IPS-NIHi7 (cell line): ENCODE data around the gene GABARAP.
A peak's percentile ranks its signal among the peaks of the same experiment; 100 is the strongest.

ENCODE experiments used
- DNase-seq: peaks from one replicate; pipeline ENCODE4 v3.0.0; 2012; ENCODE audit warnings: mixed read lengths; ENCODE audit errors: extremely low spot score

The GABARAP gene

DNA sequence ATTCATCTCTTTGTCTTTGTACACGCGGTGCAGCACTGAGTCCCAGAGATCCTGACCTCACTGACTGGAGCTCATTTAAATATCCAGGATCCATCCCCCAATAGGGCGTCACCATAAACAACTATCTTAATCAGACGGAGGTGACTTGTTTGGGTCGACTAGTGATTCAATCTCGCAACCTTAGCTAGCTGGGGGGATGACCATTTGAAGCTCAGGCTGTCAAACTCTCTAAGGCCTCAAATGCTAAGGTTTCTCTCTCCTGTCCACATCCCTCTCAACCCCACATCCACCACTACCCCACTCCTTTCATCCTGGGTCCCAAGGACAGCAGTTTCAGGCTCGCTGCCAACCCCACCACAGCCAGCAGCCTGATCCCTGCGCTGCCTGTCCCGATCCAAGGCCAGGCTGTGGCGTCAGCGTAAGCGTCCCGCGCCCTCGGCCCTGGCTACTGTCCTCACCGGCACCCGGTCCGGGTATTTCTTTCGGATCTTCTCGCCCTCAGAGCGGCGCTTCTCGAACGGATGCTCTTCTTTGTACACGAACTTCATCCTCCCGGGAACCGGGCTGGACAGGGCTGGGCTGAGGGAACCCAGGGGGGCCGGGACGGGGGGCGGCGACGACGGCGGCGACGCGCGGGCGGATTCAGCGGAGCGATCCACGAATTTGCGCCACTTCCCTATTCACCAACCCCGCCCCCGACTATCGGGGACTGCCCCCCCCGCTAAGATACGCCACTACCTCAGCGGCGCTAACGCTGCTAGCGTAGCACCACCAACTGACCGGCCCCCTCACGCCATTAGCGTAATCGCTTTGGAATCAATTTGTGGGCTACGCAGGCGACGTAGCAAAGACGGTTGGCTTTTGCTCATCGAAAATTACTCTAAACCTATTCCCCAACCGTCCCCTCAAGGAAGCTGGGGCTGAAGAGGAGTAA is at the start of gene GABARAP:
Gene GABARAP (minus strand): TSS at position 667 of the 934 bp plus-strand sequence. CDS start 119 bp downstream, at position 548.
- DNase-seq: peak; percentile 65

DNA sequence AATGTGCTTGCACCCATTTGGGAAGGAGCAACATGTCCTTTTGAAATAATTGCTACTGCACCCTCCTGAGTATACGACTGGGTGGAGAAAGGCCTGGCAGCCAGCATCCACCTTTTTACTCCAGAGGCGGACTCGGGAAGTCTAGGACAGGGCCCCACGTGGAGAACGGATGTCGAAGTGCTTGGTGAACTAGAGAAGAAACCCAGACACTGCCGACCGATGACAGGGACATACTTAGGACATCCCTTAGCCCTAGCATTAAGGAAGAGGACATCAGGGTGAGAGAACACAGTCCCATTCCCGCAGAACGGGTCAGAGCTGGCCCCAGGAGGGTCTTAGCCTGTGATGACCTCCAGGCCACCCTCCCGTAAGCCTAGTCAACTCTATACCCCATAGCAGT is 48.4 kb upstream of the GABARAP start:
- DNase-seq: no peak

DNA sequence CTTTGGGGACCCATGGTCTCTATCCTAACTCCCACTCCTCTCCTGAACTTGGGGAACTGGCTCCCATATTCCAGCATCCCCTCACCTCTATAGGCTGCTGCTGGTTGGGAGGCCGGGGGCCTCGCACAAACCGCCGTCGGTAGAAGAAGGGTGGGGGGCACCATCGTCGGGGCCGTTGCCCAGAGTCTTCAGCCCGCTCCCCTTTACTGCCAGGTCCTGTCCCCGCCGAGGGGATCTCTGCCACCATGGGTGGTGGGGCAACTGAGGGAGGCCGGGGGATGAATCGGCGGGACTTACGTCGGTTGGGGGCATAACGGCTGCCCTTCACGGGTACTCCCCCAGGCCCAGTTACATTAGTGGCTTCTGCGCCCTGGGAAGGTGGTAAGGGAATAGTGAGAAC is 47.9 kb upstream of the GABARAP start:
- DNase-seq: no peak

DNA sequence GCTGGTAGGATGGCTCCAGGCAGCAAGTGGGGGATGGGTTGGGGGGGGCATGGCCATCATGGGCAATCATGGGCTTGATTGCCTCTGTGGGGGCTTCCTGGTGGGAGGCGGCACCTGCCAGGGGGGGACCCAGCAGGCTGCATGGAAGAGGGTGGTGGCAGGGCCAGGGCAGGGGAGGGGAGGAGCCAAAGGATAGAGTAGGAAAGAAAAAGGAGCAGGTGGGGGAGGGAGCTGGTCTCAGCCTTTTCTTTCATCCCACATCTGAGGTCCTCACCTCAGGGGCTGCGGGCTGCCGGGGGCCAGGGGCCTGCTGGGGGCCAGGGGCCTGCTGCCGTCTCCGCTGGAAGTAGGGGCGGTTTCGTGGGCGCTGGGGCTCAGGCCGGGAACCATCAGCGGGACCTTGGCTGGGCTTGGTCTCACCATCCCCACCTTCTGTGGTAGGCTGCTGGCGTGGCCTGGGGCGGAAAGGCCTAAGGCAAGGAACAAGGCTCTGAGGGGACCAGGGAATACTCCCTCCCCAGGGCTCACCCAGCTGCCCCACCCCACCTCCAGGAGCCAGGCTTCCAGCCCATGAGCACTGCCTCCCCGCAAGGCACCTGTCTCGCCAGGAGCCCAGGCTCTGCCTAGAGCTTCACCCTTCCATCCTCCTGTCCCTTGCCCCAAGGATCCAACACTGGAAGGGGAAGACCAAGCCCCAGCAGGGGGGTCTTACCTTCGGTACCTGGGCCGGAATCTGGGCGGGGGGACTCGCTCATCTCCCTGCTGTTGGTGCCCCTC is 47.2 kb upstream of the GABARAP start:
- no peak for DNase-seq

DNA sequence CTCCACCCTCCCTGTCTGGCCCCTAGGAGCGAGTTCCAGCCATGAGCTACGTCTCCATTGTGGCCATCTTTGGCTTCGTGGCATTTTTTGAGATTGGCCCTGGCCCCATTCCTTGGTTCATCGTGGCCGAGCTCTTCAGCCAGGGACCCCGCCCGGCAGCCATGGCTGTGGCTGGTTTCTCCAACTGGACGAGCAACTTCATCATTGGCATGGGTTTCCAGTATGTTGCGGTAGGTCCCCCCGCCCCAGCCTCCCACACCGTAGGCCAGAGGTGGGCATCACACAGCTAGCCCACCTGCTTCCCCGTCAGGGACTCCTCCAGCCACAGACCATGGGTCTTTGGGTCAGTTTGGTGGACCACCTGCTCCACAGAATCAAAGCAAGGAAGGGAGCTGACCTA is 43.4 kb upstream of the GABARAP start:
- no peak for DNase-seq

DNA sequence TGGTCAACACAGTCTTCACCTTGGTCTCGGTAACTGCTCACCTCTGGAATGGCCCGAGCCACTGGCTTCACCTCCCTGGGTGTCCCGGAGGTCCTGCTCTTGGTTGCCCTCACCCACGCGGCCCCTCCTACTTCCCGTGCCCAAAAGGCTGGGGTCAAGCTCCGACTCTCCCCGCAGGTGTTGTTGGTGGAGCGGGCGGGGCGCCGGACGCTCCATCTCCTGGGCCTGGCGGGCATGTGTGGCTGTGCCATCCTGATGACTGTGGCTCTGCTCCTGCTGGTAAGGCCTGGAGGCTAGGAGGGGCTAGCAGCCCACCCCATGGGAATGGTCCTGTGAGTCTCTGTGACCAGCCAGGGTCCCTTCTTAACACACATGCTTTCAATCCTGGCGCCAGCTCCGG is 42.7 kb upstream of the GABARAP start:
- DNase-seq: no peak

DNA sequence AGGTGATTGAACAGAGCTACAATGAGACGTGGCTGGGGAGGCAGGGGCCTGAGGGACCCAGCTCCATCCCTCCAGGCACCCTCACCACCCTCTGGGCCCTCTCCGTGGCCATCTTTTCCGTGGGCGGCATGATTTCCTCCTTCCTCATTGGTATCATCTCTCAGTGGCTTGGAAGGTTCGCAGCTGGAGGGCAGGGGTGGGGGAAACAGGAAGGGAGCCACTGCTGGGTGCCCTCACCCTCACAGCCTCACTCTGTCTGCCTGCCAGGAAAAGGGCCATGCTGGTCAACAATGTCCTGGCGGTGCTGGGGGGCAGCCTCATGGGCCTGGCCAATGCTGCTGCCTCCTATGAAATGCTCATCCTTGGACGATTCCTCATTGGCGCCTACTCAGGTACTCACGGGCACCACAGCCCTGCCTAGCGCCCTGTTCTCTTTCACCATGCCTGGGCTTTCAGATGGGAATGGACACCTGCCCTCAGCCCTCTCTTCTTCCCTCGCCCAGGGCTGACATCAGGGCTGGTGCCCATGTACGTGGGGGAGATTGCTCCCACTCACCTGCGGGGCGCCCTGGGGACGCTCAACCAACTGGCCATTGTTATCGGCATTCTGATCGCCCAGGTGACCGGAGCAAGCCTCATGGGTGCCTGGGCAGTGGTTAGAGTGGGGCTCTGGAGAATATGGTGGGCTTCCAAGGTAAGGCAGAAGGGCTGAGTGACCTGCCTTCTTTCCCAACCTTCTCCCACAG is 41.4 kb upstream of the GABARAP start:
- DNase-seq: no peak

DNA sequence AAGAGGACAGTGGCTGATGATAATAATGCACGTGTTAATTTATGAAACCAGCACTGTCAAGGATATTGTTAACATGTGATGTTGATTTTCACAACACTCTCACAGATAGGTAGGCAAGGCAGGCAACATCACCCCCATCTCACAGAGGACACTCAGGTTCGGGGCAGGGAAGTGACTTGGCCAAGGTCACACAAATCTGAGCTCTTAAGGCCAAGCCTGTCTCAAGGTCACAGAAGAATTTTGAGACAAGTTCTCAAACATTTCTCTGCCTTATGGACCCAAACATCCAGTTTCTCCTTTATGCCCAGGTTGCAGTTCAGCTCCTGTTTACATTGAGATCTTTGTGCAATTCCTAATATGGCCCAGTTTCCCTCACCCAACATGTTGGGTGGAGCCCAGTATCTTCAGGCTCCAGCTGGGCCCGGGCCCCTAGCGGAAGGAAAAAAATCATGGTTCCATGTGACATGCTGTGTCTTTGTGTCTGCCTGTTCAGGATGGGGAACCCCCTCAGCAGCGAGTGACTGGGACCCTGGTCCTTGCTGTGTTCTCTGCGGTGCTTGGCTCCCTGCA is 40.6 kb upstream of the GABARAP start:
- DNase-seq: no peak

DNA sequence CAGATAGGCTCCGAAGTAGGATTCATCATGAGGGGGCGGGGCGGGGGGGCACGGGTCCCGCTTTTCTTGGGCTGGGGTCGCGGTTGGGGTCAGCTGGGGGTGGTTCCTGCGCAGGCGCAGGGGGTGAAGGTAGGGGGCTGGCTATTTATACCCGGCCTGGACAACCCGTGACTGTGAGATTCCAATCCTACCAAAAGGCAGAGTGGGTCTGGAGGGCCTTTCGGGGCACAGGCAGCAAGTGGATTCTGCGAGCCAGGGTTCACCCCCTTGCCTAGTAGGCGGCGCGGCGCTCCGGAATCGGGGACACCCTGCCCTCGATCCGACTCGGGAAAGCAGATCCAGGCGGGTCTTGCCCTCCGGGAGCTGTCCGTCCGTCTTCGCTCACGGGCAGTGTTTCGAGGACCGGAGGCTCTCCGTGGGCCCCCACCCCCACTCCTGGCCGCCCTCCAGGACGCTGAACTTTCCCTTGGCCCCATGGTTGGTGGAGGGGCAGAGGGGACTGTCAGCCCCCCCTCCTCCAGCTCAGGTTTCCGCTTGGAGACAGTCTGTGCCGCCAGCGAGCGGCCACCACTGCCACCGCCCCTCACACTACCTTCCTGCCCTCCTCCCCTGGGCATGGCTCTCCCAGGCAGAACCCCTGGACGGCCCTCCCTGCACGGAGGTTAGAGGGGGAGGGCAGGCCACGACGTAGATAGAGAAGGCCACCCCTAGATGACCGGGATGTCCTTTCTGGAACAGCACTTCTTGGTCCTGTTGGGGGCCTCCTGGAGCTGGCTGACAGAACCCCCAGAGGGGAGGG is 39.9 kb upstream of the GABARAP start:
- DNase-seq: peak; percentile 17

DNA sequence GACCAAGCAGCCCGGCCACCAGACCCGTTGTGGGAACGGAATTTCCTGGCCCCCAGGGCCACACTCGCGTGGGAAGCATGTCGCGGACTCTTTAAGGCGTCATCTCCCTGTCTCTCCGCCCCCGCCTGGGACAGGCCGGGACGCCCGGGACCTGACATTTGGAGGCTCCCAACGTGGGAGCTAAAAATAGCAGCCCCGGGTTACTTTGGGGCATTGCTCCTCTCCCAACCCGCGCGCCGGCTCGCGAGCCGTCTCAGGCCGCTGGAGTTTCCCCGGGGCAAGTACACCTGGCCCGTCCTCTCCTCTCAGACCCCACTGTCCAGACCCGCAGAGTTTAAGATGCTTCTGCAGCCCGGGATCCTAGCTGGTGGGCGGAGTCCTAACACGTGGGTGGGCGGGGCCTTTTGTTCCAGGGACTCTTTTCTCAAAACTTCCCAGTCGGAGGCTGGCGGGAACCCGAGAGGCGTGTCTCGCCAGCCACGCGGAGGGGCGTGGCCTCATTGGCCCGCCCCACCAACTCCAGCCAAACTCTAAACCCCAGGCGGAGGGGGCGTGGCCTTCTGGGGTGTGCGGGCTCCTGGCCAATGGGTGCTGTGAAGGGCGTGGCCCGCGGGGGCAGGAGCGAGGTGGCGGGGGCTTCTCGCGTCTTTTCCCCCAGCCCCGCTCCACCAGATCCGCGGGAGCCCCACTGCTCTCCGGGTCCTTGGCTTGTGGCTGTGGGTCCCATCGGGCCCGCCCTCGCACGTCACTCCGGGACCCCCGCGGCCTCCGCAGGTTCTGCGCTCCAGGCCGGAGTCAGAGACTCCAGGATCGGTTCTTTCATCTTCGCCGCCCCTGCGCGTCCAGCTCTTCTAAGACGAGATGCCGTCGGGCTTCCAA is 39.1 kb upstream of the GABARAP start, which contains the start of gene SLC2A4:
Gene SLC2A4 (plus strand): TSS at position 645 of the 879 bp plus-strand sequence. CDS start 217 bp downstream, at position 862.
- peak; percentile 99 for DNase-seq

DNA sequence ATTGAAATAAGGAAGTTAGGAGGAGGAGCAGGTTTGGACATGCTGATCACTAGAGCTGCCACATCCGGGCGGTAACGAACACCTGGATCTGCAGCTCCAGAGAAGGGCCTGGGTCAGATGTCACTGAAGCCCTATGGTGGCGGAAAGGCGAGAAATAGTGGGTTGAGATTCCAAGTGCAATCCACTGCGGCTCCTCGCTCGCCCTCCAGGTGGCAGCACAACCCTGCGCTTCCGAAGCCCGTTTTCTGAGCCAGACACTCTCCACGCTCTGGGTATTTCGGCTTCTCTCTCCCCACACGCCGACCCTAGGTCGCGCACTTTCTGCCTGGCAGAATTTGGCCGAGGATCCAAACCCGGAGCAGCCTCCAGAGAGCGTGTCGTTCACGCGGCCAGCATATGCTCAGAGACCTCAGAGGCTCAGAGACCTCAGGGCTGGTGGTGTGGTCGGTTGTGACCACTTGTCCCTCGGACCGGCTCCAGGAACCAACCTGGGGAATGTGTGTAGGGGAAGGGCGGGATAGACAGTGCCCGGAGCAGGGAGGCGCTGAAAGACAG is 38.3 kb upstream of the GABARAP start:
- DNase-seq: peak; percentile 91

DNA sequence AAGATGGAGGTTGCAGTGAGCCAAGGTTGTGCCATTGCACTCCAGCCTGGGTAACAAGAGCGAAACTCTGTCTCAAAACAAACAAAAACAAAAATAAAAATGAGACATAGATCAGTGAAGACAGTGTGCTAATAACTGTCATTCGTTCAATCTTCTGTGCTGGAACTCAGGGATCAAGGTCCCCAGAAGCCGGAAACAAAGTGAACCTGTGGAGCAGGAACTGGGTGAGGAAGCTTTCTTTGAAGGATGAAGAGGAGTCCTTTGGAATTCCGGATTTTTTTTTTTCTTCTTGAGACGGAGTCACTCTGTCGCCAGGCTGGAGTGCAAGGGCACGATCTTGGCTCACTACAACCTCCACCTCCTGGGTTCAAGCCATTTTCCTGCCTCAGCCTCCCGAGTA is 37.2 kb upstream of the GABARAP start:
- no peak for DNase-seq

DNA sequence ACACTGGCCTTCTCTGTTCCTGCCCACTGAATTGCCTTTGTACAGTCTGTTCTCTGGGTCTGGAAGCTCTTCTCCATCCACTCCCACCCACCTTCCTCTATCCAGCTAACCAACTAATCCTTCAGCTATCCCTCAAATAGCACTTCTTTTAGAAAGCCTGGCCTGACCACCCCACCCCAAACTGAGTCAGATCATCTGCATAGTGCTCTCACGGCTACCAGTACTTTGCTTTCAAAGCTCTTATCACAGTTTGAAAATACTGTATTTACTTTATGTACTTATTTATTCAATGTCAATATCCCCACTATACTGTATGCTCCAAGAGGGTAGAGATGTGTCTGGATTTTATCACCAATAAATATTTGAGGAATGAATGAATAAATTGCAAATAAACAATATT is 24.5 kb upstream of the GABARAP start:
- DNase-seq: no peak

DNA sequence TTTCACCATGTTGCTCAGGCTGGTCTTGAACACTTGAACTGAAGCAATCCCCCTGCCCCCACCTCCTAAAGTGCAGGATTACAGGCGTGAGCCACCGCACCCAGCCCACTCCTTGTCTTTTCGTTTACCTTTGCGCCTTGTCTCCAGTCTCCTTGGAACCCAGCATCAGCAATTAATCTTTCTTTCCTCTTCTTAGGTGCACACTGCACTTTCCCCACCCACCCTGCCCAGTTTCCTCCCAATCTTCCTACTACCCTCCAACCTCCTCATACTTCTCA is 21.5 kb upstream of the GABARAP start:
- no peak for DNase-seq

DNA sequence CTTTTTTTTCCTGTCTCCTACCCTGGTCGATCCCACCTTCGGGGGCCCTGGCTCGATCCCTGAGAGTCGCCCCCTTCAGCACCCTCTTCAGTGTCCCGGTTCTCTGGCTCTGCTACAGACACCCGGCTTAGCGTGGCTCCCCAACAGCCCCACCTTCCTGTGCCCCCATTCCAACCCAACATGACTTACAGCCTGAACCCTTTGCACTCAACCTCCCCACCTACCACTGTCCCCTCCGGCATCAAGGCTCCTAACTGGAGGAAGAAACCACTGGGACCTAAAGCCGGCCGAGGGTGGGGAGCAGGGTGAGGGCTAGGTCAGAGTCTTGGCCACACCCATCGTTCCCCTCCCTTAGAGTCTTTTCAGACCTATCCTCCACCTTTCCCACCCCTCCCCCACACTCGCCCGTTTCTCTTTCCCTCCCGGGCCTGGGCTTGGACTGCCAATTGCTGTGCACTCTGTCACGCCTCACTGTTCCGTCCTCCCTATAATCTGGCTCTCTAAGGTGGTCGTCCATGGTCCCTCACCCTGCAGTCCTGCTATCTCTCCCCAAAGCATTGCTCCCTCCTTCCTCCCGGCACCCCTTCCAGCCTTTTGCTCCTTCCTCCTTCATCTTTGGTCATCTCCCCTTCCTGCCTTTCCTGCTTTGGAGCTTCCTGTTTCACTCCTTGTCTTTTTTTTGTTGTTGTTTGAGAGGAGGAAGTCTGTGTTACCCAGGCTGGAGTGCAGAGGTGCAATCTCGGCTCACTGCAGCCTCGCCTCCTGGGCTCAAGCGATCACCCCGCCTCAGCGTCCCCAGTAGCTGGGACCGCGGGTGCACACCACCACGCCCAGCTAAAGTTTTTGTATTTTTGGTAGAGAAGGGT is 20.9 kb upstream of the GABARAP start:
- DNase-seq: peak; percentile 82

DNA sequence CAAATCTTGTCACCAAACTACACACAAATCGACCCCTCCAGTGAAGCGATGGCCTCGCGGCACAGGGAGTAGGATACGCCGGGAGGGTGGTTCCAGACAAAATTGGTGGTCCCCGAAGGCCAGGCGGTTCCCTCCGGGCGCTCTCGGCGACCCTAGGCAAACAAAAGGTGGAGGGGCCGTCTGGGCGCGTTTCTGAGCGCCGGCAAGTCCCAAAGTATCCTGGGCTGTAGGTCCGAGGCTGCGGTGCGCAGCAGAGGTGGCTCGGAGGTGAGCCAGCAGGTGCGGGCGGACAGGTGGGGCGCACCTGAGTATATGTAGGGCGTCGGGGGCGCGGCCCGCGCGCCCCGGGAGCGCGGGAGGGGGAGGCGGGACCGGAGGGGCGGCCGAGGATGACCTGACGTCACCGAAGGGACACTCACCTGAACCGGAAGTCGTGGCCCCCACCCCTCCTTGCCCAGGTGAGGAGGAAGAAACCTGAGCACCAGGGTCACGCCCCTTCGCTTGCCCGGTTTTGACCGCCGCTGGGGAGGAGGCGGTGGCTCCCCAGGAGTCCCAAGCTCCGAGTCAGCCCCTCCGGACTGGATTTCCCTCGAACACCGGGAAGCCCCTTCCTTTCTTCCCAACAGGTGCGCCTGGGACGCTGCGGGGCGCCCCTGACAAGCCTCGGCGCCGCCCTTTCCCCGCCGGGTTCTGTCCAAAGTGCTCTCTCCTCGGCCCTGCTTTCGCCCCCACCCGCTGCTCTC is 20.1 kb upstream of the GABARAP start, which contains the start of gene CLDN7:
Gene CLDN7 (minus strand): TSS at position 287 of the 743 bp plus-strand sequence. CDS start 435 bp downstream, outside the sequence.
- peak; percentile 91 for DNase-seq

DNA sequence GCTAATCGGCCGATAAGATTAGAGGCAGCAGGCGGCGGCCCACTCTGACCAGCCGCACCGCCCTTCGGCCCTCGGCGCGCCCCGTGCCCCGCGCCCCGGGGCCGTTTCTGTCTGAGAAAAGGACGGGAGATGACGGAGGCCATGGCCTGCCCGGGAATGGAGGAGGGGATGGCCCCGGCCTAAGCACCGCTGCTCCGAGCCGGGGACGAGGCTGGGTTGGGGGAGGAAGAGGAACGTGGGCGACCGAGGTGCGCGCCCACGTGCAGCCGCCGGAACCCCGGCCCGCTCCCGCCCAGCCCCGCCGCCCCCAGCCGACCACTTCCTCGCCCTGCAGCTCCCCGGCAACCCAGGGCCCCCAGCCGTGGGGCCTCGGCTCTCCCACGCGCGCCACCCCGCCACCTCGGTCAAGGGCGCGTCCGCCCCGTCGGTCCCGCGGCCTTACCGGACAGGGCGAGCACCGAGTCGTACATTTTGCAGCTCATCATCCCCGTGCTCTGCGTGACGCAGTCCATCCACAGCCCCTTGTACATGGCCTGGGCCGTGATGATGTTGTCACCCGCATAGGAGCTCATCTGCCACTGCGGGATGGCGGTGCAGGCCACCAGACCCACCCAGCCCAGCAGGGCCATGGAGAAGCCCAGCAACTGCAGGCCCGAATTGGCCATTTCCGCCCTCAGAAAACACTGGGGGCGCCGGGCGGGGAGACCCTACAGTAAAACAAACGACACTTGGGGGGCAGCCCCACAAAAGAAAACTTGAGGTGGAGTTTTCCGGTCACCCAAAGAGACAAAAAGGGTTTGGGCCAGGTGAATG is 19.3 kb upstream of the GABARAP start:
- no peak for DNase-seq
